Motor neuron (in vitro differentiated cells): Measurements from ENCODE around the gene PAMR1. TPM values are rescaled to one million over a fixed set of nuclear protein-coding genes. Genes with fewer than 3 reads are reported as not detected.
"Not testable (repeated sequence)": the region's sequence is repeated elsewhere in the genome, so short reads cannot be mapped to it uniquely, and the experiment has no call there.

Experiments used
- ATAC-seq, 8 experiments: fragments of 200-7000 bp; cut with Tn5 transposase; replicated peaks in 6 of 8; 2 replicates each; pipeline ENCODE4 v1.8.0; 2021; ENCODE audit warnings: mild to moderate bottlenecking in 8 of 8, moderate library complexity in 8 of 8
- H3K27ac ChIP-seq, 2 donors: fragments of 250-450 bp; sonication (Bioruptor Pico); 2 replicates each; pipeline ENCODE4 v1.9.0; 2021; ENCODE audit warnings: antibody characterized with exemption in 2 of 2, mild to moderate bottlenecking in 2 of 2, moderate library complexity in 1 of 2
- H3K4me1 ChIP-seq, 2 donors: fragments of 250-450 bp; sonication (Bioruptor Pico); replicated peaks in 1 of 2; 2 replicates each; pipeline ENCODE4 v1.6.1; 2021; ENCODE audit warnings: antibody characterized with exemption in 2 of 2, mild to moderate bottlenecking in 2 of 2, moderate library complexity in 1 of 2
- H3K4me3 ChIP-seq, 5 donors: fragments of 250-450 bp; sonication (Bioruptor Pico); 2 replicates each; pipeline ENCODE4 v1.9.0; 2021; ENCODE audit warnings: antibody characterized with exemption in 5 of 5, mild to moderate bottlenecking in 5 of 5, moderate library complexity in 4 of 5
- WGBS, 10 experiments: fragments of 450-650 bp; shearing (Covaris generic); methylation state at CpG; one replicate each; pipeline ENCODE4 v1.0.0; 2022; 5-methylcytosine and 5-hydroxymethylcytosine counted together
- in situ Hi-C, 9 experiments: fragments of 400-800 bp; cut with MboI; loops; one replicate each; pipeline ENCODE4 v1.15.0; 2021; ENCODE audit warnings: low sequenced_read_pairs in 9 of 9, low pct_unique_long_range_greater_than_20kb in 2 of 9; ENCODE audit not compliant: unreplicated experiment in 9 of 9
- total RNA-seq, 8 experiments: library from RNA; unstranded; fragments of 300-600 nt; gene quantifications; 2 replicates each; pipeline versions ENCODE4 v1.2.3 to v1.2.4, GENCODE V29; 2022

The PAMR1 gene
- total RNA-seq, 8 experiments from 2014 or later = 0.11 to 476 (median 0.73) TPM; not detected in 2

DNA sequence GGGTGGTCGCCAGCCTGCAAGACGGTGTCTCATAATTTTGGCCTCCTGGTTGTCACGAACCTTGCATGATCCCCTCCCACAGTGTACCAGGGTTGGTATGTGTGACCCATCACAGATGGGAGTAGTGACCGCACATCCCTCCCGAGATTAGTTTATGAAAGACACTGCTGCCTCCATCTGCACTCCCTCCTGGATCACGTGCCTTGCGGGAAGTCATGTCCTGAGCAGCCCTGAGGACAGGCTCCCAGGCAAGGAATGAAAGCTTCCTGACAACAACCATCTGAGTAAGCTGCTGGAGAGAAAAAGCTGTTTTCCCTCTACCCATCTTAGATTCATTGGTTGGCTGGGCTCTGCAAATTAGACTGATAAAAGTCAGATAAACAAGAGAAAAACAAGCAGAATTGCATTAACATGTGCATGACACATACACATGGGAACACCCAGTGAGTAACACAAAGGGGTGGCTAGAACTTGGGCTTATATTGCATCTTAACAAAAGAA, 14.4 kb upstream of the PAMR1 start:
- ATAC-seq = peak in 7 of 8 experiments; percentile 33 to 91 (median 76)
- H3K4me3 ChIP-seq = no peak overlapping the region
- 0 to 100% (median 70%) methylated on average over 1 to 7 of the region's 7 CpGs; no CpG with 5 or more reads in 1 of the 10 experiments for WGBS, 10 experiments
- H3K4me1 ChIP-seq = no peaks in the 10 kb centered on the region
- in situ Hi-C loops = no loop called here
- H3K27ac ChIP-seq = no peak overlapping the region

DNA sequence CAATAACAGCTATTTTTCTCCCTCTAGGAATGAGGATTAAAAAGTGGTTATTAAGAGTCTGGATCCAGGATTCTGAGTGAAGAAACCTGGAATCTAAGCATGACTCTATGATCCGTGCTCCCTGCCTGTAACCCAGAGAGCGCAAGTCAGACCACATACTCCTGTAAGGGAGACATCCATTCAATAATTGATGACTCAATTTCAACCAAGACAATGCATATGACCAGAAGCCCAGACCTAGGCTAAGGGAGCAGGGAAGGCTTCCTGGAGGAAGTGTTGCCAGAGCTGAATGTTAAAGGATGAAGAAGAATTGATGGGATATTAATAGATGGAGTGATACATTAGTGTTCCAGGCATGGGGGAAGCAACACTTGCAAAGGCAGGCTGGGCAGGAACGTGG, 13.8 kb upstream of the PAMR1 start:
- ATAC-seq = peak in 2 of 8 experiments; percentile 10 to 11
- no peak overlapping the region for H3K4me3 ChIP-seq
- H3K27ac ChIP-seq = no peak overlapping the region
- in situ Hi-C loops = no loop called here
- 40 to 100% (median 71%) methylated on average over 1 to 3 of the region's 3 CpGs; no CpG with 5 or more reads in 2 of the 10 experiments for WGBS, 10 experiments
- no peaks in the 10 kb centered on the region for H3K4me1 ChIP-seq

DNA sequence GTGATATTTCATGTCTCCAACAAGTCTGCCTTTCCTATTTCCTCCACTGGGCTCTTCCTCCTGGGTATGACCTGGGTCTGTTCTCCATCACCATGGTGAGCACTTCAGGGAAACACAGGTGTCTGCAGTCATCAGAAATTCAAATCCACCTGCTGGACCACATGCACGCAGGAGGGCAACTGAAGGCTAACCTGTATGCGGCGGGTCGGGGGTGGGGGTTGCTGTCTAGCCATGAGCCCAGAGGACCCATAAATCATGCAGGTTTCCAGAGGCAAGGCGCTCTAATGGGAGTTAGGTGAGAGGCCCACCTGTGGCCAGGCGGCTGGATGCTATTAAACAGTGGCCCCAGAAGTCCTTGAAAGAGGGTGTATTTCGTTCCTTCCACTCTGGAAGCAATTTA, 11.1 kb upstream of the PAMR1 start:
- Histone ChIP-seq H3K27ac (no peak overlapping the region), H3K4me1 (no peaks in the 10 kb centered on the region), H3K4me3 (no peak overlapping the region)
- 73 to 100% (median 89%) methylated on average over 1 to 5 of the region's 7 CpGs; no CpG with 5 or more reads in 1 of the 10 experiments for WGBS, 10 experiments
- no peak for ATAC-seq
- in situ Hi-C loops = no loop called here

DNA sequence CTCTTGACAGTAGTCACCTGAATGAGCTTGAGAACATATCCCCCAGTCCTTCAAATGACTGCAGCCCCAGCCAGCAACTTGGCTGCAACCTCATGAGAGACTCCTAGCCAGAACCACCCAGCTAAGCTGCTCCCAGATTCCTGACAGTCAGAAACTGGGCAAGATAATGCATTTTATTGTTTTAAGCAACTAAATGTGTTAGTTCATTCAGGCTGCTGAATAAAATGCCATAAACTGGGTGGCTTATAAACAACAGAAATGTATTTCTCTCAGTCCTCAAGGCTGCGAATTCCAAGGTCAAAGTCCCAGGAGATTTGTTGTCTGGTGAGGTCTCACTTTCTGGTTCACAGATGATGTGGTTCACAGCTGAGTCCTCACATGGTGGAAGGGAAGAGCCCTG, 5.8 kb upstream of the PAMR1 start:
- WGBS, 10 experiments = 14 to 100% (median 86%) methylated on average over 1 of the region's 1 CpG; no CpG with 5 or more reads in 5 of the 10 experiments
- in situ Hi-C loops = no loop called here
- Histone ChIP-seq H3K27ac (no peak overlapping the region), H3K4me3 (no peak overlapping the region), H3K4me1 (peaks cover 0 to 4% of the 10 kb centered on the region in 2 donors)
- ATAC-seq = peak in 2 of 8 experiments; percentile 10 to 42

DNA sequence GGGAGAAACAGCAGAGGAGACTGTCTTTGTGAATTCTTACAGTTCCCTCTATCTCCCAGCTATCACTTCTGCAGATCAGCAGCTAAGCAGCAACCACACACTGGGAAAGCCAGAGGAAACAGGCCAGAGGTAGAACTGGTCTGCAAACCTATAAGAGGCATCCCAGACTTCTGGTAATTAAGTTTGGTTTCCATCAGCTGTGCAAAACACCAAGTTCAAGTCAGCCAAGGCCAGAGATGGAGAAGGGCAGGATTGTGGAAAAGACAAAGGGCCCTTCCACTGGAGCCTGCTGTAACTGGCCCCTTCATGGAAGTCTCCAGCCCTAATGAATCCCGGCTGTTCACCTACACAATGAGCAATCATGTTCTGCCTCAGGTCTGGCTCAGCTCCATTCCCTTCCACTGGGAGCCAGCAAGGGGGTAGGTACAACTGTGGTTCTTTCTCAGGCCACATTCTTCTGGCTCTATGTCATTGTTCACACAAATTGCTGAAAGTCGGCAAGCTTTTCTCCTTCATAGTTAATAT, 4.6 kb upstream of the PAMR1 start:
- H3K4me1 ChIP-seq = peaks cover 0 to 9% of the 10 kb centered on the region in 2 donors
- ATAC-seq = peak in 2 of 8 experiments; percentile 6 to 12
- no peak overlapping the region for H3K27ac ChIP-seq
- WGBS, 10 experiments = 0 to 100% (median 64%) methylated on average over 1 to 2 of the region's 2 CpGs
- in situ Hi-C loops = no loop called here
- H3K4me3 ChIP-seq = no peak overlapping the region

DNA sequence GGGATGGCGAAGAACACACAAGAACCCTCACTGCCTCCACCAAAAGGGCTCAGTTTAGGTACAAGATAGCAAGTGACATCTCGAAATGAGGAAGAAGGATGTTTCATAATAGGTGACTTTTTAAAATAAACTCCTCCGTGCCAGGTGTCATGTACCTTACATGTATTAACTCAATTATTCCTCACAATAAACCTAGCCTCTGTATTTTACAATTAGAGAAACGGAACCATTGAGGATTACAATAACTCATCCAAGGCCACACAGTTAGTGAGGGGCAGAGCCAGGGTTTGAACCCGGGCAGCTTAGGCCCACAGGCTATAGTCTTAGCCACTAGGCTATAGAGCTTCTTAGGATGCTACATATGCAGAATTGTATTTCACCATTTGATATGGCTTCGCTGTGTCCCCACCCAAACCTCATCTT, 965 bp upstream of the PAMR1 start:
- Histone ChIP-seq H3K4me3 (no peak overlapping the region), H3K27ac (no peak overlapping the region), H3K4me1 (peaks cover 0 to 9% of the 10 kb centered on the region in 2 donors)
- peak; percentile 39 to 85 (median 73) for ATAC-seq
- in situ Hi-C loops = no loop called here
- WGBS, 10 experiments = 33 to 86% (median 55%) methylated on average over 2 to 6 of the region's 6 CpGs; no CpG with 5 or more reads in 1 of the 10 experiments

DNA sequence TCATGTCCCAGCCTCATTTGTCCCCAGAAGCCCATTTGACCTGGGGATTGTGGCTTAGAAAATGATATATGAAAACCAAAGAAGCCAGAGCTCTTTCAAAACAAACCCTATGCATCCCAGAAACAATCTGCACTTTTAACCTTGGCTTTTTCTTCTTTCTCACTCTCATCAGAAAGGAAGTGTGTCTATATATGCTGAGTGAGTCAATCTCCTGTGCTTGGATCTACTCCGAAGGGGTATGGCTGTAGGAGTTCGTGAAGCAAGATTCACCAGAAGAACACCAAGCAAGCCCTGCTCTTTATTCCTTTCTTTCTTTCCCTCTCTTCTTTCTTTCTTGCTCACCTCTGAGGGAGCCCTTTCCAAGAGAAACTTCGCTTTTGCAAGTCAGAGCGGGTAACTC, 636 bp downstream of the PAMR1 start:
- Histone ChIP-seq H3K27ac (no peak overlapping the region), H3K4me1 (peaks cover 0 to 5% of the 10 kb centered on the region in 2 donors), H3K4me3 (no peak overlapping the region)
- no peak for ATAC-seq
- 0 to 100% (median 67%) methylated on average over 2 to 4 of the region's 4 CpGs; no CpG with 5 or more reads in 2 of the 10 experiments for WGBS, 10 experiments
- in situ Hi-C loops = loop anchor here in 1 of 9 experiments (25.0 kb wide), 1 partner anchor 738 kb away; no protein-coding TSS in a partner anchor

DNA sequence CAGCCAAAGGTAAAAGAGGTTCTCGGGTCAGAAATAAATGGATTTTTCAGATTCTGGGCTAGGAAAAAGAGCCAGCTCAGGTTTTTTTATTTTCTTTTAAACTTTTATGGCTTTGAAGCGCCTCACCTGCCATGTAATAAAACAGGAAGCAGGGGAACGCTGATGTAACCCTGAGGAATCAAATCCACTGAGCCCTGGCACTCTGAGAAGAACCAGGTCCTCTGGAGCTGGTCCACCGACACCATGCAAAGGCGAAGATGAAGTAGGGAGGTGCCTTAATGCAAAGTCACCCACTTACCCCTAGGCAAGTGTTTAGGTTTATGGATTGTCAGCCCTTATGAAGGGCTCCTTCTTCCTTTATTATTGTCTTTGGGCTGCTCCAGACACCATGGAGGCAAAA, 1.6 kb downstream of the PAMR1 start:
- Histone ChIP-seq H3K27ac (no peak overlapping the region), H3K4me3 (no peak overlapping the region), H3K4me1 (peaks cover 0 to 5% of the 10 kb centered on the region in 2 donors)
- WGBS, 10 experiments = 0 to 100% (median 76%) methylated on average over 1 to 5 of the region's 5 CpGs
- in situ Hi-C loops = loop anchor here in 1 of 9 experiments (25.0 kb wide), 1 partner anchor 738 kb away; no protein-coding TSS in a partner anchor
- ATAC-seq = no peak

DNA sequence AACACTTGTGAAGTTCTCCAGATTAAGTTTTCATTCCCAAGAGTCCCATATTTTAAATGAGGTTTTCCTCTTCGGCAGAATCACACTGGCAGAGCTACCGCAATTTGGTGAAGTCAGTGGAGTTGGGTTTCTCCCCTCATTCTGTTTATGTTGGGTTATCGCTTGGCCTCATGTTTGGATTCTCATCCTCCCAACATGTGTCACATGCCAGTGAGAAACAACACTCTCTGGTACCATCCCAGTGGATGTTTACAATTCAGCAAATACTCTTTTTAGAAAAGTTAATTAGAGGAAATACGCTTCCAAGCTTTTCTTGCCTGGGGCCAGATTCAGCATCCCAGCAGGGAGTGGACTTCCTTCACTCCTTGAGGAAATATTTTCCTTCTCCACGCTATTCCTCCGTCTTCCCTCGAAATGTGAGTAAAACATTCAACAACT, 2.1 kb downstream of the PAMR1 start:
- in situ Hi-C loops = loop anchor here in 1 of 9 experiments (25.0 kb wide), 1 partner anchor 739 kb away; no protein-coding TSS in a partner anchor
- 0 to 100% (median 45%) methylated on average over 1 to 7 of the region's 7 CpGs; no CpG with 5 or more reads in 2 of the 10 experiments for WGBS, 10 experiments
- ATAC-seq = no peak
- H3K27ac ChIP-seq = no peak overlapping the region
- H3K4me3 ChIP-seq = no peak overlapping the region
- peaks cover 0 to 5% of the 10 kb centered on the region in 2 donors for H3K4me1 ChIP-seq

DNA sequence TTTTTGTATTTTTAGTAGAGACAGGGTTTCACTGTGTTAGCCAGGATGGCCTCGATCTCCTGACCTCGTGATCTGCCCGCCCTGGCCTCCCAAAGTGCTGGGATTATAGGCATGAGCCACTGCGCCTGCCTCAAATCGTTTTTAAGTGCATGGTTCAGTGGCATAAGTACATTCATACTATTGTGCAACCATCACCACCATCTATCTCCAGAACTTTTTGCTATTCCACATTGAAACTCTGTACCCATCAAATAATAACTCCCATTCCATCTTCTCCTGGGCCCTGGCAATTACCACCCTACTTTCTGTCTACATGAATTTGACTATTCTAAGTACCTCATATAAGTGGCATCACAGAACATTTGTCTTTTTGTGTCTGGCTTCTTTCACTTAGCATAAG, 3.3 kb downstream of the PAMR1 start:
- H3K4me3 ChIP-seq, H3K4me1 ChIP-seq, H3K27ac ChIP-seq, ATAC-seq: not testable (repeated sequence)
- 92 to 100% (median 97%) methylated on average over 3 to 4 of the region's 5 CpGs; no CpG with 5 or more reads in 7 of the 10 experiments for WGBS, 10 experiments
- in situ Hi-C loops = loop anchor here in 1 of 9 experiments (25.0 kb wide), 1 partner anchor 740 kb away; no protein-coding TSS in a partner anchor

DNA sequence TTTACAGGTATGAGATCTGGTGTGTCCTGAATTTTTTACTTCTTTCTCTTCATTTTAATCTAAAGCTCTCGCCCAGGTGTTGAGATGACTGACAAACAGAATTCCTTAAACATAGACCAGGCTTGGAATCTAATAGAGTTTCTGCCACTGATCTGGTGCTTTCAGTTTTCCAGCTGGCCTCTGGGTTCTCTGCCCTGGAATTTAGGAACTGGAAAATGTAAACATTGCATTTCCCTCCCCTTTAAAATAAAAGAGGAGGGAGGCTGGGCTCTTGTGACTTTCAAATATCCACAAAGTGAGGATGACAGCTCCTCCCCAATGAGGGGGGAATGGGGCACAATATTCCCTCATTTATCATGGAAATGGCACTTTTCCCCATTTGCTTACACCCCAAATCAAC, 5.0 kb downstream of the PAMR1 start:
- Histone ChIP-seq H3K4me1 (peaks cover 6 to 14% of the 10 kb centered on the region in 2 donors), H3K27ac (no peak overlapping the region), H3K4me3 (no peak overlapping the region)
- 86 to 100% (median 92%) methylated on average over 1 of the region's 1 CpG; no CpG with 5 or more reads in 7 of the 10 experiments for WGBS, 10 experiments
- ATAC-seq = no peak
- in situ Hi-C loops = loop anchor here in 1 of 9 experiments (25.0 kb wide), 1 partner anchor 742 kb away; no protein-coding TSS in a partner anchor

DNA sequence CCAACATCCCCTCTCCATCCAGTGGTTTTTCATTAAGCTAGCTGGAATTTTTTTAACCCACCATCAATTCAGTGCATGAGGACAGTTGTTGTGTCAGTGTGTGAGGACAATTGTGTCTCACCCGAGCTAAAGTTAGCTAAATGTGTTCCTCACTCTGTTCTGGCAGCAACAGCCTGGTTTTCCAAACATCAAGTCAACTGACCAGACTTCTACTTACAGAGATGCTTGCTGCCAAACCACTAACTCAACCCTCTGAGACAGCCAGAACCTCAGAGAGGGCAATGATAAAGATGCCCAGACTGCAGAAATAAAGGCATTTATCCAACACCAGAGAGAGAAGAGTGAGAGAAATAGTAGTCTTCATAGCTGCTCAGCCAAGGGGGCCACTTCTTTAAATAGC, 6.7 kb downstream of the PAMR1 start:
- Histone ChIP-seq H3K4me3 (no peak overlapping the region), H3K27ac (no peak overlapping the region), H3K4me1 (peaks cover 11 to 19% of the 10 kb centered on the region in 2 donors)
- WGBS, 10 experiments = 0 to 100% (median 60%) methylated on average over 1 of the region's 1 CpG; no CpG with 5 or more reads in 3 of the 10 experiments
- in situ Hi-C loops = loop anchor here in 1 of 9 experiments (25.0 kb wide), 1 partner anchor 744 kb away; no protein-coding TSS in a partner anchor
- ATAC-seq = no peak

DNA sequence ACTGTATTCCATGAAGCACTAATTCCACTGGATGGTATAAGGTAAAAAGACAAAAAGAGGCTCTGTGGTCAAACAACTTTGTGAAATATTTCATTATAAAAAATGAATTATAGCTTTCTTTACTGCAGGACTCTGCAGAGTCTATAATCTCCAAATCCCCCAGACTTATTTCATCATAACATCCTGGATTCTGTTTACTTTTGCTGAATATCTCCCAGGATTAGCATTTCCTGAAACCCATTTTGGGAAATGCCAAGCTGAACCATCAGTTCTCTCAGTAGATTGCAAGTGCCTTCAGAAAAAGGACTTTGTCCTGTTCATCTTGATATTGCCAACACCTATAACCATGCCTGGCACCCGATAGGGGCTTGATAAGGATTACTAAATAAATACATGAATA, 7.9 kb downstream of the PAMR1 start:
- in situ Hi-C loops = loop anchor here in 1 of 9 experiments (25.0 kb wide), 1 partner anchor 745 kb away; no protein-coding TSS in a partner anchor

More for the DNA sequence above, 7.9 kb downstream of the PAMR1 start:
- Histone ChIP-seq H3K27ac (no peak overlapping the region), H3K4me3 (no peak overlapping the region), H3K4me1 (peaks cover 14 to 19% of the 10 kb centered on the region in 2 donors)
- WGBS, 10 experiments = 50 to 100% (median 83%) methylated on average over 1 of the region's 1 CpG; no CpG with 5 or more reads in 1 of the 10 experiments
- no peak for ATAC-seq
